IPS-18a (cell line): ENCODE data around the gene SPTY2D1.
"Not testable (repeated sequence)": the region's sequence is repeated elsewhere in the genome, so short reads cannot be mapped to it uniquely, and the experiment has no call there.

Experiments
- H3K27ac ChIP-seq: one replicate; pipeline ENCODE4 v1.5.1; 2013; ENCODE audit warnings: low read length
- H3K27me3 ChIP-seq: one replicate; pipeline ENCODE4 v1.6.1; 2013; ENCODE audit warnings: mild to moderate bottlenecking, low read length; ENCODE audit not compliant: control insufficient read depth, insufficient read depth
- H3K36me3 ChIP-seq: one replicate; pipeline ENCODE4 v1.6.1; 2013; ENCODE audit warnings: low read depth, low read length; ENCODE audit not compliant: control insufficient read depth
- H3K4me1 ChIP-seq: one replicate; pipeline ENCODE4 v1.6.1; 2013; ENCODE audit warnings: low read depth, low read length; ENCODE audit not compliant: control insufficient read depth
- H3K4me3 ChIP-seq: one replicate; pipeline ENCODE4 v1.5.1; 2013; ENCODE audit warnings: low read length
- H3K9ac ChIP-seq: one replicate; pipeline ENCODE4 v1.6.1; 2013; ENCODE audit warnings: mild to moderate bottlenecking, low read length, moderate library complexity
- H3K9me3 ChIP-seq: one replicate; pipeline ENCODE4 v1.6.1; 2013; ENCODE audit warnings: low read depth, low read length; ENCODE audit not compliant: control insufficient read depth

SPTY2D1 gene

GRCh38 chr11:18615628-18616392, 18.3 kb downstream of the SPTY2D1 start:
- Histone ChIP-seq H3K27ac (no peak overlapping the region), H3K27me3 (no peaks in the 10 kb centered on the region), H3K4me3 (no peak overlapping the region), H3K4me1 (no peaks in the 10 kb centered on the region), H3K9ac (no peak overlapping the region), H3K36me3 (peaks cover 24% of the 10 kb centered on the region), H3K9me3 (no peaks in the 10 kb centered on the region)

GRCh38 chr11:18614667-18615066, 19.5 kb downstream of the SPTY2D1 start:
- Histone ChIP-seq H3K27ac (no peak overlapping the region), H3K4me1 (no peaks in the 10 kb centered on the region), H3K27me3 (no peaks in the 10 kb centered on the region), H3K36me3 (peaks cover 27% of the 10 kb centered on the region), H3K9me3 (no peaks in the 10 kb centered on the region), H3K9ac (no peak overlapping the region), H3K4me3 (no peak overlapping the region)

GRCh38 chr11:18612394-18612793, 21.7 kb downstream of the SPTY2D1 start:
- Histone ChIP-seq H3K9me3 (no peaks in the 10 kb centered on the region), H3K27ac (no peak overlapping the region), H3K9ac (no peak overlapping the region), H3K4me3 (no peak overlapping the region), H3K36me3 (peaks cover 39% of the 10 kb centered on the region), H3K27me3 (no peaks in the 10 kb centered on the region), H3K4me1 (no peaks in the 10 kb centered on the region)

GRCh38 chr11:18611196-18611595, 22.9 kb downstream of the SPTY2D1 start:
- no peak overlapping the region for H3K27ac ChIP-seq

GRCh38 chr11:18608376-18608775, 25.8 kb downstream of the SPTY2D1 start:
- no peaks in the 10 kb centered on the region for H3K4me1 ChIP-seq
- H3K36me3 ChIP-seq: peaks cover 26% of the 10 kb centered on the region
- no peaks in the 10 kb centered on the region for H3K27me3 ChIP-seq
- H3K27ac ChIP-seq: no peak overlapping the region
- no peak overlapping the region for H3K9ac ChIP-seq
- no peak overlapping the region for H3K4me3 ChIP-seq
- no peaks in the 10 kb centered on the region for H3K9me3 ChIP-seq

More at GRCh38 chr11:18611196-18611595, 22.9 kb downstream of the SPTY2D1 start:
- Histone ChIP-seq H3K4me3 (no peak overlapping the region), H3K27me3 (no peaks in the 10 kb centered on the region), H3K4me1 (no peaks in the 10 kb centered on the region), H3K9me3 (no peaks in the 10 kb centered on the region), H3K9ac (no peak overlapping the region), H3K36me3 (peaks cover 43% of the 10 kb centered on the region)

GRCh38 chr11:18600915-18601569, 33.1 kb downstream of the SPTY2D1 start:
- no peak overlapping the region for H3K27ac ChIP-seq

GRCh38 chr11:18599739-18600230, 34.4 kb downstream of the SPTY2D1 start, which contains the start of gene MISFA:
Gene MISFA (plus strand): TSS chr11:18599789. CDS start chr11:18599929, 140 bp downstream.
- no peak within 1 kb of the TSS for H3K9ac ChIP-seq
- H3K9me3 ChIP-seq: no peaks in the 10 kb centered on the region
- no peak within 1 kb of the TSS for H3K27ac ChIP-seq
- no peaks in the 10 kb centered on the region for H3K4me1 ChIP-seq
- H3K27me3 ChIP-seq: no peaks in the 10 kb centered on the region
- peaks cover 7% of the 10 kb centered on the region for H3K36me3 ChIP-seq
- H3K4me3 ChIP-seq: no peak within 1 kb of the TSS

More at GRCh38 chr11:18600915-18601569, 33.1 kb downstream of the SPTY2D1 start:
- Histone ChIP-seq H3K27me3 (no peaks in the 10 kb centered on the region), H3K4me1 (no peaks in the 10 kb centered on the region), H3K36me3 (peaks cover 5% of the 10 kb centered on the region), H3K4me3 (no peak overlapping the region), H3K9ac (no peak overlapping the region), H3K9me3 (no peaks in the 10 kb centered on the region)

GRCh38 chr11:18594999-18595749, 39.0 kb downstream of the SPTY2D1 start:
- no peak overlapping the region for H3K9ac ChIP-seq
- peaks cover 7% of the 10 kb centered on the region for H3K36me3 ChIP-seq
- no peak overlapping the region for H3K4me3 ChIP-seq
- H3K27ac ChIP-seq: no peak overlapping the region
- H3K4me1 ChIP-seq: no peaks in the 10 kb centered on the region
- no peaks in the 10 kb centered on the region for H3K27me3 ChIP-seq
- H3K9me3 ChIP-seq: no peaks in the 10 kb centered on the region

- H3K4me1 ChIP-seq, H3K9ac ChIP-seq, H3K9me3 ChIP-seq, H3K4me3 ChIP-seq, H3K27ac ChIP-seq, H3K36me3 ChIP-seq, H3K27me3 ChIP-seq: not testable (repeated sequence)
Observed at GRCh38 chr11:18594088-18594487, 40.1 kb downstream of the SPTY2D1 start.

- H3K9ac ChIP-seq: no peak overlapping the region
- H3K27ac ChIP-seq: no peak overlapping the region
- no peaks in the 10 kb centered on the region for H3K4me1 ChIP-seq
- no peaks in the 10 kb centered on the region for H3K9me3 ChIP-seq
- no peaks in the 10 kb centered on the region for H3K36me3 ChIP-seq
- no peaks in the 10 kb centered on the region for H3K27me3 ChIP-seq
- no peak overlapping the region for H3K4me3 ChIP-seq
Observed at GRCh38 chr11:18590571-18590970, 43.6 kb downstream of the SPTY2D1 start.
